D341Med (cell line): ENCODE results near the gene HIGD1C.
A peak's percentile ranks its signal among the peaks of the same experiment; 100 is the strongest.
"Not testable (repeated sequence)": the region's sequence is repeated elsewhere in the genome, so short reads cannot be mapped to it uniquely, and the experiment has no call there.

Experiments
- DNase-seq: peaks from one replicate; pipeline ENCODE4 v3.0.0; 2012; ENCODE audit warnings: low spot score

The HIGD1C gene

GRCh38 chr12:50984586-50985298 is 32.4 kb downstream of the HIGD1C start:
- no peak for DNase-seq

DNA sequence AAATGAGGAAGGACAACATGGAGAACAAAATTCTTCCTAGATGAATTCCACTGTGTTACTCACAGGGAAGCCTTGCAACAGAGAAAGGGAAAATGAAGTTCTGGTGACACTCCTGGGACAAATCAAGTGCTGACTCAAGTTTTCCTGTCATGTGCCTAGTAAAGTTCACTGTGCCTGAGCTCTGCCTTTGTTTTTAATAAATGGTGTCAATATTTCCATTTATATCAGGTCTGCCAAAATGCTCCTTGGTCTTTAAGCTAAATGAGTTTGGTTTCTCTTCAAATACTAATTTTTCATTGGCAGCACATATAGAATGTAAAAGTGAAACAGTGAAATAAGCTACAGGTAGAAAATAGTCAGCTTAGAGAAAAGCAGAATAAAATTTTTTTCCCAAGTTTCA is 33.0 kb downstream of the HIGD1C start:
- no peak for DNase-seq

DNA sequence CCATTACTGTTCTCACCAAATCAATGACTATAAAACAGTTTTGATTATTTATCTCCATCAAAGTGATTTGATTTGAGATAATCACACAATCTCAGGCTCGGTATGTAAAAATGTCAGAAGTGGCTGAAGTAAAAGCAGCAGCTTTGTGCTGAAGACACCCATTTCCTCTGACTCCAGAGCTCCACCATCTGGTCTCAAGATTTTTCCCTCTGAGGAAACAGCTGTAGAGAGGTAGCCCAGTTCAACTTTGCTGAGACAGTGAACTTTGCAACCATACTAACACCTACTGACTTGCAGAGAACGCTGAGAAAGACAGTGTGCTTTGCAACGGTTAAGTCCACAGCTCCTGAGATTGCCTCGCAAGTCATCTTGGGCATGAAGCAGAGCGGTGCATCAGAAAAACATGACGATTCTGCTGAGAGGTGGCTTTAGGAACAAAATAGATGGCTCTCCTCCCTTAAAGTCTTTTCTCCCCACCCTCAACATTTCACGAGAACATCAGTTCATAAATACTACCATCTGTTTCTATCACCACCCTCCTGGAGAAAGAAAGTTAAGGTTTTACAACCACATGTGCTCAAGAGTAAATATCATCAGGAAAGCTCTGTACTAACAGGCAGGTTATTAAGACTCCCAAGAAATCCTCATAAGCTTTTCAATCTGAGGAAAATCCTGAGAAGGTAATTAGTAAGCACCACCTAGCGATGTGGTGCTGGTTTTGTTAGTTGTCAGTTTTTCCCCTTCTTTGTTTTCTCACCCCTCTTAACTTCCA is 34.8 kb downstream of the HIGD1C start:
- DNase-seq: peak; percentile 60

GRCh38 chr12:50988051-50988450 is 35.7 kb downstream of the HIGD1C start:
- no peak for DNase-seq

DNA sequence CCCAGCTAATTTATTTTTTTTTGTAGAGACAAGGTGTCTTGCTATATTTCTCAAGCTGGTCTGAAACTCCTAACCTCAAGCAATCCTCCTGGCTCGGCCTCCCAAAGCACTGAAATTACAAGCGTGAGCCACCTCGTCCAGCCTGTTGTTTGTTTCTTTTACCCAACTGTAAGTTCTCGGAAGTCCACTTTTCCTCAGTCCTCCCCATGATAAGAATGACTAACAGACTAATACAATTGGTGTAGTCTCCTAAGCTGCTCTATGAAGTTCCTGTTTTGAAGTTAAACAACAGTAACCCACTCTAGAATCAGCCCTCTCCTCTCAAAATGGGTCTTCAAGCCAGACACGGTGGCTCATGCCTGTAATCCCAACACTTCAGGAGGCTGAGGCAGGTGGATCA is 36.5 kb downstream of the HIGD1C start:
- DNase-seq: no peak

GRCh38 chr12:50990147-50990727 is 37.9 kb downstream of the HIGD1C start:
- DNase-seq: no peak

DNA sequence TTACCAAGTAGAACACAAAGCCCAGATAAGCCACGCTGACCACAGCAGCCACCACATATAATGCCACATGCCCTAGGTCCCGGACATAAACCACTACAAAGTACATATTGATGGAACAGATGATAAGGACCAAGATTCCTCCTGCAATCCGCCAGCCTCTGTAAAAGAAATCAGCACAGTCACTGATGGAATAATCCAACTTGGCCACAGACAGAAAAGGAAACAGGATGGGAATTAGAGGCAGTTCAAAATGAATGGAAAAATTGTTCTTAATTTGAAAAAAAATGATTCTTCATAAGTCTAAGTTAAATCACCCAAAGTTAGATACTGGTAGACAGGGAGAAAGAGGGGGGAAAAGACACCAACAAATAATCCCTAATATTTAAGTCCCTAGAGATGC is 38.4 kb downstream of the HIGD1C start:
- DNase-seq: no peak

DNA sequence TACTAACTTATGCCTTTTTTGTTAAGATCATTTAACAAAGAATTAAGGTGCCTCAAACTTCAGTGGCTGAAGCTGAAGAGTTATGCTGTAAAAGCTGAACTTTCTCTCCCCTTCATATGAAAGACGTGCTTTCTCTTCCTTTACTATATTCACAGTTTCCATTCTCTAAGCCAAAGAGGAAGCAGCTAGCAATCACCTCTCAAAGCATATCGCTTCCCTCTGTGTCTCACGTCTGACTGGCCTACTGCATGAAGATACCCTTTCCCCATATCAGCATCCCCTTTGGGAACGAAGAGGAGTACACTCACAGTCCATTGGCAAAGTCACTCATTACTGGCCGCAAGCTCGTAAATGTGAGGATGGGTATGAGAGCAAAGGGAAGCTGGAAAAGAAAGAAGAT is 38.9 kb downstream of the HIGD1C start:
- no peak for DNase-seq

GRCh38 chr12:50992819-50993218 is 40.5 kb downstream of the HIGD1C start:
- DNase-seq: peak; percentile 31

GRCh38 chr12:50999093-50999492 is 46.7 kb downstream of the HIGD1C start:
- DNase-seq: no peak

GRCh38 chr12:51000245-51000644 is 47.9 kb downstream of the HIGD1C start:
- no peak for DNase-seq

- no peak for DNase-seq
These were observed 49.5 kb downstream of the HIGD1C start for GRCh38 chr12:51001799-51002198.

GRCh38 chr12:51004504-51004903 is 52.2 kb downstream of the HIGD1C start:
- no peak for DNase-seq

DNA sequence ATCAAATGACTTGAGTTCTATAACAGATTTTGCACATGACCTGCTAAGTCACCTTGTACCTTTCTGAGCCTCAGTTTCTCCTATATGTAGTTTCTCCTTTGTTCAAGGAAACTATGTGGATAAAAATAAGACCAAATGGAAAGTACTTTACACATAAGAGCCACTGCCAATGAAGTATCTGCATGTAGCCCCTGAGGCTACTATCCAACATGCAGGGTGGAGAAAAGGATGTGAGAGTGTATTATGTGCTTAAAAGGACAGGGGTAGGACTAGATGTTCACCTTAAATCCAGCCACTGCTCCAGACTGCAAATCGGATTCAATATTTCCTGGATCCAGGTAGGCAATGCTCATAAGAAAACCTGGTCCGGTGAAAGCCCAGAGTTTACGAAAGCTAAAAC is 52.7 kb downstream of the HIGD1C start:
- DNase-seq: no peak

- no peak for DNase-seq
These were observed 53.3 kb downstream of the HIGD1C start for GRCh38 chr12:51005671-51006070.

- peak; percentile 76 for DNase-seq
These were observed 56.1 kb downstream of the HIGD1C start for GRCh38 chr12:51008329-51009055.

- DNase-seq: peak; percentile 57
These were observed 56.7 kb downstream of the HIGD1C start for GRCh38 chr12:51009056-51009440.

DNA sequence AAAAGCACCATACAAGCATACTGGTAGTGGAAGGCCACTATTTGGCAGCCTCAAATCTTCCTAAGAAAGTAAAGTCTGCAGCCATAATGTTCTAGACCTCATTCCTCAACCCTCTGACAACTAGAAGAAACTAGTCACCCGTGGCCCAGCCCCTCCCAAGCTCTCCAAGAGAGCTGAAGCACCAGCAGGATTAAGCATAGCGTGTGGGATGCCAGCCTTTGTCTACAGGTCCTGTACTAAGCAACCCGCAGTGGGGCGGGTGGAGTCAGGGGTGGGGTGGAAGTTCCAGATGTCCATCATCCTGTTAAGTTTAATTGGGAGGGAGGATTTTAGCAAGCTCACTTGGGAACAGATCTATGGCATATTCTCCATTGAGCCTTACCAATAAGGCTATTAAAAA is 59.6 kb downstream of the HIGD1C start:
- peak; percentile 86 for DNase-seq

GRCh38 chr12:51012570-51013236 is 60.4 kb downstream of the HIGD1C start:
- no peak for DNase-seq

DNA sequence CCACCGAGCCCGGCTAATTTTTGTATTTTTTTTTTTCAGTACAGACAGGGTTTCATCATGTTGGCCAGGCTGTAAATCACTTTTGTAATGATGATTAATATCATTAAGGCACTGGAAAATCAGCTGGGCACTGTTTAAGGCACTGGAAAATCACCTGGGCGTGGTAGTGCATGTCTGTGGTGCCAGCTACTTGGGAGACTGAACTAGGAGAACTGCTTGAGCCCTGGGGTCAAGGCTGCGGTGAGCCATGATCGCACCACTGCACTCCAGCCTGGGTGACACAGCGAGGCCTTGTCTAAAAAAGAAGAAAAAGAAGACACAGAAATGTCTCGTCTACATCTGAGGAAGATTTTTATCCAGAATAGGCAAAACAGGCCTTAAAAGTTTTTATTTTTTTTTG is 61.1 kb downstream of the HIGD1C start:
- DNase-seq: no peak

DNA sequence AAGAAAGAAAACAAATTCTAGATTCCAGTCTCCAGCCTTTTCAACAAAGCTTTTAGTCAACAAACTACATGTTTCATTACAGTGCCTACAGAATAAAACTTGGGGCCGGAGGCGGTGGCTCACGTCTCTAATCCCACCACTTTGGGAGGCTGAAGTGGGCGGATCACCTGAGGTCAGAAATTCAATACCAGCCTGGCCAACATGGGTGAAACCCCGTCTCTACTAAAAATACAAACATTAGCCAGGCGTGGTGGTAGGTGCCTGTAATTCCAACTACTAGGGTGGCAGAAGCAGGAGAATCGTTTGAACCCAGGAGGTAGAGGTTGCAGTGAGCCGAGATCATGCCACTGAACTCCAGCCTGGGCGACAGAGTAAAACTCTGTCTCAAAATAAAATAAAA is 62.1 kb downstream of the HIGD1C start:
- DNase-seq: not testable (repeated sequence)

GRCh38 chr12:51017452-51017851 is 65.1 kb downstream of the HIGD1C start:
- no peak for DNase-seq
